SIG-M5 treated with dmso at 0.1 percent for 504 hours (cell line): ENCODE measurements around the gene DGKI.
"Not testable (repeated sequence)": the region's sequence is repeated elsewhere in the genome, so short reads cannot be mapped to it uniquely, and the experiment has no call there.

Source experiments
- DNase-seq: peaks from one replicate; lab custom pipeline; 2025; ENCODE audit not compliant: unreplicated experiment; lab: John Stamatoyannopoulos, UW

DGKI gene

DNA sequence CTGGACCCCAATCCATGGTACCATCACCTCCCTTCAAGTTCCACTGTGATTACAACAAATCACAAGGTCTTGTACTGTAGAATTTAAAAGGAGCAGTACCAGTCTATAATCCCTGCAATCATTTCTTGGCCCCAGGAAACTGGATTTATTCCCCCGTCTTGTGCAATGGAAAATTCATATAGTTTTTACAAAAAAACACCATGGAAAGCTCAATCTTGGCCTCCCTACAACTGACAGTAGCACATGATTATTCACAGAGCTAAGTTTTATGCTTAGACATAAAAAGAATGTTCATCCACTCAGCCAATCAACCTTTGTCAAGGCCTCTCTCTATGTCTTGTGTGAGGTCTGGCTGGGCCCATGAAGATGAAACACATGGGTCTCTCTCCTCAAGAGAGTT is 10.2 kb downstream of the DGKI start:
- DNase-seq, result no peak

GRCh38 chr7:137836113-137836509 is 10.7 kb downstream of the DGKI start:
- DNase-seq, result no peak

- DNase-seq, result no peak
Measured at GRCh38 chr7:137835486-137836112, 11.2 kb downstream of the DGKI start.

- DNase-seq, result no peak
Measured at GRCh38 chr7:137834552-137834951, 12.2 kb downstream of the DGKI start.

DNA sequence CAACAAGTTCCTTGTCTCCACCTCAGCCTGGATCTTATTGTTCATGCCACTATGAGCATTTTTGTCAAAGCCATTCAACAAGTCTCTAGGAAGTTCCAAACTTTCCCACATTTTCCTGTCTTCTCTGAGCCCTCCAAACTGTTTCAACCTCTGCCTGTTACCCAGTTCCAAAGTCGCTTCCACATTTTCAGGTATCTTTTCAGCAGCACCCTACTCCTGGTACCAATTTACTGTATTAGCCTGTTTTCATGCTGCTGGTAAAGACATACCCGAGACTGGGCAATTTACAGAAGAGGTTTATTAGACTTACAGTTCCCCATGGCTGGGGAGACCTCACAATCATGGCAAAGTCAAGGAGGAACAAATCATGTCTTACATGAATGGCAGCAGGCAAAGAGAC is 13.8 kb downstream of the DGKI start:
- DNase-seq, result not testable (repeated sequence)

GRCh38 chr7:137832382-137832781 is 14.4 kb downstream of the DGKI start:
- no peak for DNase-seq

GRCh38 chr7:137831555-137831954 is 15.2 kb downstream of the DGKI start:
- not testable (repeated sequence) for DNase-seq

DNA sequence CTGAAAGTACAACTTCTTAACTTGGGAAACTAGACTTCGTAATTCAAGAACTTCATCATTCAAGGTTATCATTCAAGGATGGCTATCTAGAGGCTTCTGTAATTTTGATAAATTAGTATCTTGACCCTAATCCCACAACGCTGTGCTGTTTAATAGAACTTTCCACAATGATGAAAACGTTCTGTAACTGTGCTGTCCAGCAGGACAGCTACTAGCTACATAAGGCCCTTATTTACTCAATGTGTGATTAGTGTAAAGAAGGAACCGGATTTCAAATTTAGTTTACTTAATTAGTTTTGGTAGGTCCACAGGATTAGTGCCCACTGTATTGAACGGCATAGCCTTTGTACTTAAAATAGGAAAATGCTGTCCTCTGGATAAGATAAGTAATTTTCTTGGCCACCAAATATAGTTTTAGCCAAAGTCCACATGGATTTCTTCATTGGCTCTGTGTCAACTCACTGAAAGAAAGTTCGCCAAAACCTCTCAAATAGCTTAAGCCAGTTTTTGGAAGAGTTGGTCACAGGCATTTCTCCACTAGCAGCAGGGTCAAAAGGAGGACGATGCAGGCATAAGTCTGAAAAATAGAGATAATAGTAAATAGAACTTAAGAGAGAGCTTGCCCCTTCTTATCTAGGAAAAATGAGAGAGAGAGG is 17.3 kb downstream of the DGKI start:
- no peak for DNase-seq

DNA sequence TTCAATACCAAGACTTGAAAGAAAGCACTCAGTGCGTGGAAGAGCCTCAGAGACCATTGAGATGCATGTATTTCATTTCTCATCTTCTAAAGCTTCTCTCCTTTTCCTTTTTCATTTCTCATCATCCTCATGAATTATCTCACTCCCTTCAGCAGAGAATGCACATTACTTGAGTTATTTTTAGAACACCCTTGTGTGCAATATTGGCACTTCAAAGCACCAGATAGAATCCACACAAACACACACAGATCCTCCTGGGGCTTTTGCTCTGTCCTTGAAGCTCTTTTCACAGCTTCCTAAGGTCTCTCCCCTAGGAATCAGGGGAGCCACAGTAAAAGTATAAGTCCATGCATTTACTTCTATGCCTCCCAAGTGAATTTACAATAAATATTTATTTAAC is 18.3 kb downstream of the DGKI start:
- DNase-seq, result no peak

GRCh38 chr7:137825489-137825888 is 21.3 kb downstream of the DGKI start:
- no peak for DNase-seq

- DNase-seq, result no peak
Measured at GRCh38 chr7:137820677-137821420, 25.9 kb downstream of the DGKI start.

- no peak for DNase-seq
Measured at GRCh38 chr7:137820156-137820555, 26.6 kb downstream of the DGKI start.

- DNase-seq, result no peak
Measured at GRCh38 chr7:137818036-137818435, 28.7 kb downstream of the DGKI start.

DNA sequence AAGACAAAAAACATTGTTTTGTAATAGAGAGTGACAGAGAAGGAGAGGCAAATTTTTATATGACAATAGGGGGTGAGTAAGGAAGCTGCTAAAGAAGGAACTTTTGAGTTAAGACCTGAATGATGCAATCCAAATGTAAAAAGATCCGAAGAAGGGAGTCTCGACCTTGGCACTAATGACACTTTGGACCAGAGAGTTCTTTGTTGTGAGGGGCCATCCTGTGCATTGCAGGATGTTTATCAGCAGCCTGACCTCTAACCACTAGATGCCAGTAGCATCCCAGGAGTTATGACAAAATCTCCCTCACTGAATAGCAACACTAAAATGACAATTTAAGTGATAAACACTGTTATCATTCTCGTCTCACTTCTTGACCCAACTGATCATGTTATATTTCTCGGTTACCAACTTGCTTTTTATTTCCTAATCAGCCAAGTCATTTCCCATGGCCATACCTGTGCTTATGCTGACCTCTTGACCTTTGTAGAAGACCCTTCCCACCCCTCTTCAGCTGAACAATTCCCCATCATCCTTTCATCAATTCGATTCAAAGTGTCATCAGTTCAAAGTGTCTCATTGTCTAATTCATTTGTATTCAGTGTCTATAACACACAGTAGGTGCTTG is 30.0 kb downstream of the DGKI start:
- DNase-seq, result no peak

DNA sequence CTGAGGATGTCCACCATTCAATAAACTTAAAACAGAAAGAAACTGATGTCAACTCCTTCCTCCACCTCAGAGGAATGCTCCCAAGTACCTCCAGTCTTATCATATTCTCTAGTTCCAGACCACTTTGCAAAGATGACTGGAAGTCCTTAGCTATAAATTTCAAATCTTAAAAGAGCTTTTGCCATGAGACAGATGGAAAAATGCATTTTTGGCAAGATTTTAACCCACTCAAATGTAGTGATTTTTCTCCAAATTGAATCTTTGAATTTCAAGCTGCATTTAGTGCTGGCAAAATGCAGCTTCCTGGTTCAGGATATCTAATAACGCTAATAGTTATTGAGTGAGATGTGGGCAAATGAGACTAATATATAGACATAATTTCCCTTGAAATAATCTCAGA is 33.2 kb downstream of the DGKI start:
- DNase-seq, result no peak

DNA sequence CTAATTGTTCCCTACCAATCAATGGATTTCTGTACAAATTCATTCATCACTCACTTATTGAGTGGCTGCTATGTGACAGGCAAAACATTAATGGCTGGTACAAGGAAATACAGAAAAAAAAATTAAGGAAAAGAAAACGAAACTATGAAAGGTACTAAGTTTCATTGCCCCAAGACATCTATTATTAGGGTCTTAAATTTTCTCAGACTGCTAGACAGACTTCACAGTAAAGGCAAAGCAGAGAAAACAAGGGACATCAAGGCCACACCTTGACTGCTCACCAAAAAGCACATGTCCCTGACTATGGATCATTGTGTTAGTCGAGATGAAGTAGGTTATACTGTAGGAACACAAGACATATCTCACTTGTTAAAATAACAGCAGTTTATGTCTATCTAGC is 36.5 kb downstream of the DGKI start:
- DNase-seq, result no peak

DNA sequence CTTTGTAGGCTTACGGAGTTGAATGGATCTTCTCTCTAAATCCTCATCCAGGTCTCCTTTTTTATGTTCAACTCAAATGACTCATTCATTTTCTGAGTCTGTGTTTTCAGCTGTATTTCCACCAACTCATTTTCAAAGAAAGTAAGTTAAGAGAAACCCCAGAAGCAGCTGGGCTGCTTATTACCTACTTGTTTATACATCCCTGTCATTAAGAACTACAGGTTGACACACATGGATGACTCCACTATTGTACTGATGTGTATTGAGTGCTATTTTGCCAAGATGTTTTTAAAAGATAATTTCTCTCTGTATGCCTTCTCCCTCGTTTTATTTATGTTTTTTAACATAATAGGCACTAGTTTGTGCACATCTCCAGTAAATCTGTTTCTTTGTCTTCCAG is 41.9 kb downstream of the DGKI start:
- no peak for DNase-seq

GRCh38 chr7:137801491-137801890 is 45.3 kb downstream of the DGKI start:
- no peak for DNase-seq

- DNase-seq, result no peak
Measured at GRCh38 chr7:137801003-137801402, 45.8 kb downstream of the DGKI start.

DNA sequence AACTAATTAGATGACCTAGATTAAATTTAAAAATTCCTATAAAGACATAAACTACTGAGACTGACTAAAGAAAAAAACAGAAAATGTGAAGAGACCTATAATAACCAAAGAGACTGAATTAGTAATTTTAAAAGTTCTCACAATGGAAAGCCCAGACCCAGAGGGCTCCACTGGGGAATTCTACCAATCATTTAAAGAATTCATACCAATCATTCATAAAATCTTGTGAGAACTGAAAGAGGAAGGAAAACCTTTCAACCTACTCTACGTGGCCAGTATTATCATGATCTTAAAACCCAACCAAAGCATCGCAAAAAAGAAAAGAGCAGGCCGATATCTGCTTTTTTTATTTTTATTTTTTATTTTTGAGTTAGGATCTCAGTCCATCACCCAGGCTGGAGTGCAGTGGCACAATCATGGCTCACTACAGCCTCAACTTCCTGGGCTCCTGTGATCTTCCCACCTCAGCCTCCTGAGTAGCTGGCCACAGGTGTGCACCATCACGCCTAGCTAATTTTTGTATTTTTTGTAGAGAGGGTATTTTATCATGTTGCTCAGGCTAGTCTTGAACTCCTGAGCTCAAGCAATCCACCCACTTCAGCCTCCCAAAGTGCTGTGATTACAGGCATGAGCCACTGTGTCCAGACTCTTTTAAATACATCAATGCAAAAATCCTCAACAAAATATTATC is 48.6 kb downstream of the DGKI start:
- no peak for DNase-seq

GRCh38 chr7:137795211-137795610 is 51.6 kb downstream of the DGKI start:
- no peak for DNase-seq
